GM12878 (cell line): ENCODE results near the gene PRDM15.

Experiments
- MAX ChIP-seq: IDR thresholded peaks from 2 replicates; pipeline ENCODE4 v1.6.1; 2012; ENCODE audit warnings: low read depth, low read length, improper control_type of control experiment
- REST ChIP-seq: IDR thresholded peaks from 2 replicates; pipeline ENCODE4 v1.6.1; 2012; ENCODE audit warnings: mild to moderate bottlenecking, low read depth, low read length

GRCh38 chr21:41780337-41781049, 98.7 kb downstream of the PRDM15 start:
- TF ChIP-seq REST (no peak), MAX (no peak)
